A549 (cell line): ENCODE measurements around the gene CDK9.

Experiments
- CBX8 ChIP-seq: fragments of 200-600 bp; sonication (generic); IDR thresholded peaks from 2 replicates; pipeline ENCODE4 v1.6.1; 2016
- HDAC2 ChIP-seq: fragments of 200-600 bp; sonication (generic); IDR thresholded peaks from 2 replicates; pipeline ENCODE4 v1.6.1; 2016
- HOXA7 ChIP-seq: fragments of 250-450 bp; sonication (Bioruptor Pico); IDR thresholded peaks from 2 replicates; pipeline ENCODE4 v1.5.0; 2020; ENCODE audit warnings: mild to moderate bottlenecking, moderate library complexity
- JUN ChIP-seq, 2 experiments: fragments of >200 bp; sonication (Bioruptor Twin); formaldehyde crosslinking; IDR thresholded peaks; 2 replicates in 1 of 2; 3 replicates in 1 of 2; pipeline ENCODE4 v1.6.1; 2016 to 2017
- MAFK ChIP-seq: fragments of 450-650 bp; IDR thresholded peaks from 2 replicates; pipeline ENCODE4 v1.6.1; 2014; ENCODE audit not compliant: partially characterized antibody
- USF2 ChIP-seq: fragments of 450-650 bp; IDR thresholded peaks from 2 replicates; pipeline ENCODE4 v1.6.1; 2014; ENCODE audit warnings: antibody characterized with exemption
- TF ChIP-seq, protein P1 (sequence below): fragments of 250-450 bp; sonication (Bioruptor Pico); IDR thresholded peaks from 2 replicates; pipeline ENCODE4 v1.5.0; 2021; ENCODE audit warnings: mild to moderate bottlenecking, moderate library complexity, borderline replicate concordance
- TF ChIP-seq, protein P2 (sequence below): fragments of 150-350 bp; IDR thresholded peaks from 2 replicates; pipeline ENCODE4 v1.6.1; 2014; ENCODE audit warnings: low read depth, mild to moderate bottlenecking, low read length
- TF ChIP-seq, protein P3 (sequence below): fragments of >200 bp; sonication (Bioruptor Twin); formaldehyde crosslinking; IDR thresholded peaks from 3 replicates; pipeline ENCODE4 v1.5.1; 2016

GRCh38 chr9:127744398-127745110, 41.3 kb upstream of the CDK9 start:
- no peak for TF ChIP-seq JUN (IDR thresholded peaks at IDR 0.05)
- TF ChIP-seq, protein P1, sequence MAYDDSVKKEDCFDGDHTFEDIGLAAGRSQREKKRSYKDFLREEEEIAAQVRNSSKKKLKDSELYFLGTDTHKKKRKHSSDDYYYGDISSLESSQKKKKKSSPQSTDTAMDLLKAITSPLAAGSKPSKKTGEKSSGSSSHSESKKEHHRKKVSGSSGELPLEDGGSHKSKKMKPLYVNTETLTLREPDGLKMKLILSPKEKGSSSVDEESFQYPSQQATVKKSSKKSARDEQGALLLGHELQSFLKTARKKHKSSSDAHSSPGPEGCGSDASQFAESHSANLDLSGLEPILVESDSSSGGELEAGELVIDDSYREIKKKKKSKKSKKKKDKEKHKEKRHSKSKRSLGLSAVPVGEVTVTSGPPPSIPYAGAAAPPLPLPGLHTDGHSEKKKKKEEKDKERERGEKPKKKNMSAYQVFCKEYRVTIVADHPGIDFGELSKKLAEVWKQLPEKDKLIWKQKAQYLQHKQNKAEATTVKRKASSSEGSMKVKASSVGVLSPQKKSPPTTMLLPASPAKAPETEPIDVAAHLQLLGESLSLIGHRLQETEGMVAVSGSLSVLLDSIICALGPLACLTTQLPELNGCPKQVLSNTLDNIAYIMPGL (CRISPR knock-in tag) = no peak
- TF ChIP-seq, protein P2, sequence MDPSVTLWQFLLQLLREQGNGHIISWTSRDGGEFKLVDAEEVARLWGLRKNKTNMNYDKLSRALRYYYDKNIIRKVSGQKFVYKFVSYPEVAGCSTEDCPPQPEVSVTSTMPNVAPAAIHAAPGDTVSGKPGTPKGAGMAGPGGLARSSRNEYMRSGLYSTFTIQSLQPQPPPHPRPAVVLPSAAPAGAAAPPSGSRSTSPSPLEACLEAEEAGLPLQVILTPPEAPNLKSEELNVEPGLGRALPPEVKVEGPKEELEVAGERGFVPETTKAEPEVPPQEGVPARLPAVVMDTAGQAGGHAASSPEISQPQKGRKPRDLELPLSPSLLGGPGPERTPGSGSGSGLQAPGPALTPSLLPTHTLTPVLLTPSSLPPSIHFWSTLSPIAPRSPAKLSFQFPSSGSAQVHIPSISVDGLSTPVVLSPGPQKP = no peak
- TF ChIP-seq, protein P3, sequence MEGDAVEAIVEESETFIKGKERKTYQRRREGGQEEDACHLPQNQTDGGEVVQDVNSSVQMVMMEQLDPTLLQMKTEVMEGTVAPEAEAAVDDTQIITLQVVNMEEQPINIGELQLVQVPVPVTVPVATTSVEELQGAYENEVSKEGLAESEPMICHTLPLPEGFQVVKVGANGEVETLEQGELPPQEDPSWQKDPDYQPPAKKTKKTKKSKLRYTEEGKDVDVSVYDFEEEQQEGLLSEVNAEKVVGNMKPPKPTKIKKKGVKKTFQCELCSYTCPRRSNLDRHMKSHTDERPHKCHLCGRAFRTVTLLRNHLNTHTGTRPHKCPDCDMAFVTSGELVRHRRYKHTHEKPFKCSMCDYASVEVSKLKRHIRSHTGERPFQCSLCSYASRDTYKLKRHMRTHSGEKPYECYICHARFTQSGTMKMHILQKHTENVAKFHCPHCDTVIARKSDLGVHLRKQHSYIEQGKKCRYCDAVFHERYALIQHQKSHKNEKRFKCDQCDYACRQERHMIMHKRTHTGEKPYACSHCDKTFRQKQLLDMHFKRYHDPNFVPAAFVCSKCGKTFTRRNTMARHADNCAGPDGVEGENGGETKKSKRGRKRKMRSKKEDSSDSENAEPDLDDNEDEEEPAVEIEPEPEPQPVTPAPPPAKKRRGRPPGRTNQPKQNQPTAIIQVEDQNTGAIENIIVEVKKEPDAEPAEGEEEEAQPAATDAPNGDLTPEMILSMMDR = no peak
- TF ChIP-seq CBX8 = no peak
- no peak for TF ChIP-seq USF2
- no peak for TF ChIP-seq MAFK
- no peak for TF ChIP-seq HOXA7 (CRISPR knock-in tag)
- TF ChIP-seq HDAC2 = no peak
